K562 (cell line): ENCODE data around the gene UBA3.

Experiments
- EZH2 ChIP-seq: IDR thresholded peaks from 2 replicates; pipeline ENCODE4 v1.6.1; 2012; ENCODE audit warnings: low read depth, mild to moderate bottlenecking, inconsistent platforms, low read length, borderline replicate concordance
- POLR2A ChIP-seq: fragments of 450-650 bp; conservative IDR thresholded peaks from 2 replicates; pipeline ENCODE4 v1.6.1; 2016
- RAD21 ChIP-seq, 2 experiments: fragments of 250-450 bp in 1 of 2; fragments of 450-650 bp in 1 of 2; sonication (Bioruptor Pico) in 1 of 2; formaldehyde crosslinking in 1 of 2; IDR thresholded peaks in 1 of 2; conservative IDR thresholded peaks in 1 of 2; 2 replicates each; pipeline versions ENCODE4 v1.4.0 to v1.8.0; 2020 to 2022; ENCODE audit warnings: mild to moderate bottlenecking in 2 of 2, moderate library complexity in 1 of 2
- ZHX1 ChIP-seq: fragments of 150-350 bp; conservative IDR thresholded peaks from 2 replicates; pipeline ENCODE4 v1.6.1; 2014; ENCODE audit warnings: low read length
- ZNF436 ChIP-seq: fragments of 250-450, 450-650 bp; sonication (Bioruptor Pico); formaldehyde crosslinking; IDR thresholded peaks from 2 replicates; pipeline ENCODE4 v1.7.0; 2020; ENCODE audit warnings: mild to moderate bottlenecking

- TF ChIP-seq POLR2A (no peak), RAD21 (CRISPR knock-in tag; conservative IDR thresholded peaks at IDR 0.05 in 1 of 2, IDR thresholded peaks at IDR 0.05 in 1 of 2) (no peak), ZHX1 (no peak), EZH2 (no peak), ZNF436 (CRISPR knock-in tag) (no peak)
These were observed 64.1 kb downstream of the UBA3 start for GRCh38 chr3:69016102-69016501.
